Omental fat pad (tissue), 4 donors: Measurements from ENCODE around the gene CCN2. TPM values are rescaled to one million over a fixed set of nuclear protein-coding genes. Genes with fewer than 3 reads are reported as not detected.
"Not testable (repeated sequence)": the region's sequence is repeated elsewhere in the genome, so short reads cannot be mapped to it uniquely, and the experiment has no call there.

ENCODE experiments used
- ATAC-seq: fragments of 150-250 bp; one replicate; pipeline ENCODE4 v1.9.1; 2016; ENCODE audit warnings: mild to moderate bottlenecking, moderate library complexity; ENCODE audit not compliant: low FRiP score
- DNase-seq: peaks from one replicate; pipeline ENCODE4 v3.0.0-alpha.2; 2019; ENCODE audit warnings: low spot score
- total RNA-seq, 4 donors: library from RNA; depleted of rRNA; stranded (reverse); fragments of >200 nt; gene quantifications; one replicate each; pipeline ENCODE4 v1.1.0, GENCODE V29; 2016
- TF ChIP-seq, protein P1 (sequence below), 3 donors: fragments of 450-650 bp; IDR thresholded peaks; one replicate each; pipeline ENCODE4 v1.5.1; 2016 to 2017; ENCODE audit warnings: antibody characterized with exemption in 3 of 3, mild to moderate bottlenecking in 3 of 3, moderate library complexity in 2 of 3

CCN2 gene
- total RNA-seq, 4 donors from 2014 or later, result 60.6 to 129 (median 107) TPM

DNA sequence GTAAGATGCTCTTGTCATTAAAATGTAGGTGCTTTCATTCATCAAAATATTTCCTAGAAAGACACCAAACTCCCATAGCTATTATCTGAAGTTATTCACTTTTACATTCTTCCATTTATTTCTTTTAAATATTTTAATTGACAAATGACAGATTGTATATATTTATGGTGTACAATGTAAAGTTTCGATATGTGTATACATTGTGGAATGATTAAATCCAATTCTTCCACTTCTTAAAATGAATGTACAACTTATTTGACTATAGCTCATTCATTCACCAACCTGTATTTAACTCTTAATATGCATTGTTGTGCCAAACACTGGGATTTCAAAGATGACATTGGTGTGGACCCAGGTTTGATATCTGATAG is 41.0 kb downstream of the CCN2 start:
- TF ChIP-seq, protein P1, sequence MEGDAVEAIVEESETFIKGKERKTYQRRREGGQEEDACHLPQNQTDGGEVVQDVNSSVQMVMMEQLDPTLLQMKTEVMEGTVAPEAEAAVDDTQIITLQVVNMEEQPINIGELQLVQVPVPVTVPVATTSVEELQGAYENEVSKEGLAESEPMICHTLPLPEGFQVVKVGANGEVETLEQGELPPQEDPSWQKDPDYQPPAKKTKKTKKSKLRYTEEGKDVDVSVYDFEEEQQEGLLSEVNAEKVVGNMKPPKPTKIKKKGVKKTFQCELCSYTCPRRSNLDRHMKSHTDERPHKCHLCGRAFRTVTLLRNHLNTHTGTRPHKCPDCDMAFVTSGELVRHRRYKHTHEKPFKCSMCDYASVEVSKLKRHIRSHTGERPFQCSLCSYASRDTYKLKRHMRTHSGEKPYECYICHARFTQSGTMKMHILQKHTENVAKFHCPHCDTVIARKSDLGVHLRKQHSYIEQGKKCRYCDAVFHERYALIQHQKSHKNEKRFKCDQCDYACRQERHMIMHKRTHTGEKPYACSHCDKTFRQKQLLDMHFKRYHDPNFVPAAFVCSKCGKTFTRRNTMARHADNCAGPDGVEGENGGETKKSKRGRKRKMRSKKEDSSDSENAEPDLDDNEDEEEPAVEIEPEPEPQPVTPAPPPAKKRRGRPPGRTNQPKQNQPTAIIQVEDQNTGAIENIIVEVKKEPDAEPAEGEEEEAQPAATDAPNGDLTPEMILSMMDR (IDR thresholded peaks at IDR 0.05), result no peak
- ATAC-seq (no peak), DNase-seq (no peak)

DNA sequence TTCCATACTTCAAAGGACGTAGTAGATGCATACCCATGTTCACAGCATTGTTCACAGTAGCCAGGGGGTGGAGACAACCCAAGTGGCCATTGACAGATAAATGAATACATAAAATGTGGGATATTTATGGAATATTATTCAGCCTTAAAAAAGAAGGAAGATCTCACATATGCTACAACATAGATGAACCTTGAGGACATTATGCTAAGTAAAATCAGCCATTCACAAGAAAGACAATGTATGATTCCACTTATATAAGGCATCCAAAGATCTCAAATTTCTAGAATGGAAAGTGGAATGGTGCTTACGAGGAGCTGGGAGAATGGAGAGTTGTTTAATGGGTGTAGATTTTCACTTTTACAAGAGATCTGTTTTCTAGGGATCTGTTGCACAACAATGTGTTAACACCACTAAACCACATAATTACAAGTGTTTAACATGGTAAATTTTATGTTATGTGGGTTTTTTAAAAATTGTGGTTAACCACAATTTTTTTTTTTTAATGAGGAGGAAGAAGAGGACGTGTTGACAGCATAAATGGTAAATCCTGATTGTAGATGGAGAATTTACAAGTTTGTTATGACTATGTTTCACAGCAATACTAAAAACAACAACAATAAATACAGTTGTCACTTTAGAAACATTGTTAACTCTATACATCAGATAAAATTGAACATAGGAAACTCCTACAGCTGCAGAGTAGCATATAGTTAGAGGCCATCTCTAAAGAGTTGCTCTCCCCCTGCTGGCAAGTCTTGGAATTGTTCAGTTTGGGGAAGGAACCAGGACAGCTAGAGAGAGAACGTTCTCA is 41.6 kb downstream of the CCN2 start:
- TF ChIP-seq, protein P1 (IDR thresholded peaks at IDR 0.05), result peak in 1 of 3 donors; percentile 64
- ATAC-seq (peak; percentile 76), DNase-seq (peak; percentile 84)

DNA sequence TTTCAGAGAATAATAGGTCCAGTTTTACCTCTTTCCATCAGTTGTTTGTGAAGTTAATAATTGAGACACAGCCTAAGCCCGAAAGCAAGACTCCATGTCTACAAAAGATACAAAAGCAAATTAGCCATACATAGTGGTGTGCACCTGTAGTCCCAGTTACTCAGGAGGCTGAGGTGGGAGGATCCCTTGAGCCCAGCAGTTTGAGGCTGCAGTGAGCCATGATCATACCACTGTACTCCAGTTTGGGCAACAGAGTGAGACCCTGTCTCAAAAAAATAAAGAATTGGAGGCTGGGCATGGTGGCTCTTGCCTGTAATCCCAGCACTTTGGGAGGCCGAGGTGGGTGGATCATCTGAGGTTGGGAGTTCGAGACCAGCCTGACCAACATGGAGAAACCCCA is 42.4 kb downstream of the CCN2 start:
- DNase-seq, ATAC-seq: not testable (repeated sequence)

DNA sequence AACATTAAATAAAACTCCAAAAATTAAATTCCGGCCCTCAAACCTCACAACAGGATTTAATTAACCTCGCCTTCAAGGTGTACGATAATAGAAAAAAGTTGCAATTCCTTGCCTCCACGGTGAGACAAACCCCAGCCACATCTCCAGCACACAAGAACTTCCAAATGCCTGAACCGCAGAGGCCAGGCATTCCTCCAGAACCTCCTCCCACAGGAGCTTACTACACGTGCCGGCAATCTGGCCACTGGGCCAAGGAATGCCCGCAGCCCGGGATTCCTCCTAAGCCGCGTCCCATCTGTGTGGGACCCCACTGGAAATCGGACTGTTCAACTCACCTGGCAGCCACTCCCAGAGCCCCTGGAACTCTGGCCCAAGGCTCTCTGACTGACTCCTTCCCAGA is 47.4 kb downstream of the CCN2 start:
- not testable (repeated sequence) for ATAC-seq, DNase-seq

DNA sequence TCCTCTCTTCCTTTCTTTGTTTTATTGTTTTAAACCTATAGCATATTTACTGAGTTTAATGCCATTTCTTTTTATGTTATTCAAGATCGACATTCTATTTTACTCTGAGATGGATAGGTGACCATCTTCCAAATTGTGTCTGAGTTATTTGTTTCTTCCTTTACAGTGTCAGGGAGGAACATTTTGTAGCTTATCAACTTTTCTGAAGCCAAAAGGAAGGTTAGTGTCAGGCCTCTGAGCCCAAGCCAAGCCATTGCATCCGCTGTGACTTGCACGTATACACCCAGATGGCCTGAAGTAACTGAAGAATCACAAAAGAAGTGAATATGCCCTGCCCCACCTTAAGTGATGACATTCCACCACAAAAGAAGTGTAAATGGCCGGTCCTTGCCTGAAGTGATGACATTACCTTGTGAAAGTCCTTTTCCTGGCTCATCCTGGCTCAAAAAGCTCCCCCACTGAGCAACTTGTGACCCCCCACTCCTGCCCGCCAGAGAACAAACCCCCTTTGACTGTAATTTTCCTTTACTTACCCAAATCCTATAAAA is 49.8 kb downstream of the CCN2 start:
- not testable (repeated sequence) for DNase-seq, ATAC-seq

DNA sequence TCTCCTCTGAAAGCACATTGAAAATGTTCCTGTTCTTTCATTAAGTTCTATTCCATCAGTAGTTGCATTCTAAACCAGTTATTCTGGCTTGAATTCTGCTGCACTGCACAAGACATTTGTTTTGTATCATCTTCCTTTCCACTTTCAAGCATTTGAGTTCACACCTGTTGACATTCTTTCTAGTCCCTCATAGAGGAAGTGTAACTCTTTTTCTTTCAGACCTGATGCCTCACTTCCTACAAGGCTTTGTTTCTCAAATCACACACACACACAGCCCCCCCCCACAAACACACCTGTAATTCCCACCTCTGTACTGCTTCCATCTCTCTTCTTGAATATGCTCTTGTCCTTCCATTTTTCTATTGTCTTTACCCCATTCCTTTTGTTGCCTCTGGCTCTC is 50.9 kb downstream of the CCN2 start:
- no peak for ATAC-seq
- TF ChIP-seq, protein P1 (IDR thresholded peaks at IDR 0.05), result no peak
- no peak for DNase-seq

DNA sequence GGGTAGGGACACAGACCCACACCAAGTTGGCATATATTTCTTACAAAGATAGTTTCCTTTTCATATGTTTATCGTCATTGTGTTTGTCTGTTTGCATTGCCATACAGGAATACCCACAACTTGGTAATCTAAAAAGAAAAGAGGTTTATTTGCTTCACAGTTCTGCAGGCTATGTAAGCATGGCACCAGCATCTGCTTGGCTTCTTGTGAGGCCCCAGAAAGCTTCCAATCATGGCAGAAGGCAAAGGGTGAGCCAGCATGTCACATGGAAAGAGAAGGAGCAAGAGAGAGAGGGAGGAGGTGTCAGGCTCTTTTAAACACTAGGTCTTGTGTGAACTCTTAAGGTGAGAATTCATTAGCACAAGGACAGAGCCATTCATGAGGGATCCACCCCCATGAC is 52.5 kb downstream of the CCN2 start:
- ATAC-seq (no peak), DNase-seq (no peak)
- TF ChIP-seq, protein P1 (IDR thresholded peaks at IDR 0.05), result no peak

Other genes with a start within 250 kb of the CCN2 start
- under 1 TPM in 2 of 4 donors, not detected in 2; 0.95 to 0.96 TPM for gene OR2A4, start 250.0 kb downstream of the CCN2 start, total RNA-seq
- gene CTAGE9, start 240.4 kb downstream of the CCN2 start, total RNA-seq, result under 1 TPM in 1 of 4 donors, not detected in 3; 0.19 TPM
- 10 to 100 TPM; 10.9 to 60.8 (median 19.3) TPM for gene ENPP1, start 143.4 kb downstream of the CCN2 start, total RNA-seq